Neural progenitor cell (in vitro differentiated cells): Measurements from ENCODE around the gene ASTN2.

Experiments
- CTCF ChIP-seq: fragments of 200-600 bp; sonication (generic); IDR thresholded peaks from 2 replicates; pipeline ENCODE4 v1.5.1; 2017; ENCODE audit warnings: antibody characterized with exemption, mild to moderate bottlenecking
- EZH2 ChIP-seq: fragments of 200-600 bp; sonication (generic); IDR thresholded peaks from 2 replicates; pipeline ENCODE4 v1.6.1; 2017; ENCODE audit warnings: antibody characterized with exemption, mild to moderate bottlenecking, moderate library complexity
- EZH2phosphoT487 ChIP-seq: fragments of 200-600 bp; sonication (generic); IDR thresholded peaks from 2 replicates; pipeline ENCODE4 v1.6.1; 2017; ENCODE audit warnings: antibody characterized with exemption

- no peak for TF ChIP-seq CTCF
- TF ChIP-seq EZH2 = no peak
- TF ChIP-seq EZH2phosphoT487 = no peak
Observed at GRCh38 chr9:117151716-117152115, 263.1 kb downstream of the ASTN2 start.
